TTC549 (cell line): ENCODE results near the gene TTLL12.

Experiments used
- FAIRE-seq: peaks from 2 replicates; lab custom pipeline; 2012; peaks lifted over from hg19 to GRCh38; lab: Jason Lieb, UNC

Gene TTLL12

DNA sequence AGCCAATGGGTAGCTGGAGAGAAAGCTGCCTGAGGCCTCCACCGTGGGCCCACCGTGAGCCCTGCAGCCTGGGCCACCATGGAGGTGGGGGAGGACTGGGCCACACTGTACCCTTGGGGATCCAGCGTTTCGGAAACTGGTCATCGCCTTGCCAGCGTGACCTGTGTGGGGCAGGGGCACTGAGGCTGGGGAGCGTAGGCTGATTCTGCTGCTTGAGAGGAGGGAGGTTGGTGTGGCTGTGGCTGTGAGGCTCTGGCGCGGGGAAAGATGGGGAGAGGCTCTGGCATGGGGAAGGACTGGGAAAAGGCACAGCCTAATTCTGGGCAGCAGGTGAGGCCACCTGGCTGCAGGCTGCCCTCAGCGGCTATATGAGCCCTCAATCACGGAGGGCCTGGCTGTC is 12.6 kb upstream of the TTLL12 start:
- no peak for FAIRE-seq

DNA sequence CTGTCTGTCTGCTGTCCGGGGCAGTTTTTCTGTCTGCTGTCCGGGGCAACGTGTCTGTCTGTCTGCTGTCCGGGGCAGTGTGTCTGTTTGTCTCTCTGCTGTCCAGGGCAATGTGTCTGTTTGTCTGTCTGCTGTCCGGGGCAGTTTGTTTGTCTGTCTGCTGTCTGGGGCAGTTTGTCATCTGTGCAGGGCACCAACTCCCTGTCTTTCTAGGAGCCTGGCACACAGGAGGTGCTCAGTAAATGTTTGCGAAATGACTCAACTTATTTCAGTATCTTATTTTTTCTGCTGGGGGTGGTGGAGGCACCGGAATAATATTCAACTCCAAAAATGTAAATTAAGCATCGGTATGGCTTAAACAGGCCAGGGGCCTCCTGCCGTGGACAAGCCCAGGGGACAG is 12.0 kb upstream of the TTLL12 start:
- no peak for FAIRE-seq

DNA sequence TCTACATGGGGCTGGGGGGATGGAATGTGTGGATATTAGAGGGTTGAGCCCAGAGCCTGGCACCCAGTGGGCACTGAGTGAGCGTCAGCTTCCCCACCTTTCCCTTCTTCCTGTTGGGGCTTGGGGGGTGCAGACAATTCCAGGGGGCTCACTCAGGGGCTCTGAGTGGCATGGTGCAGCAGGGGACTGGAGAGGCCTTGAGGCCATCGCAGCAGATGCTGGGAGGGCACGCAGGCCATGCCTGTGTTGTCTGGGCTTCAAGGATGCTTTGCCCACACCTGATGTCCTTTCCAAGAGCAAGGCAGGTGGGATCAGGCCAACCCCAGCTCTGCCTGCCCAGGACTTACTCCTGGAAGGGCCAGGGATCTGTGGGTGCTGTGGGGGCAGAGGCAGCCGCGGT is 11.2 kb upstream of the TTLL12 start:
- no peak for FAIRE-seq

DNA sequence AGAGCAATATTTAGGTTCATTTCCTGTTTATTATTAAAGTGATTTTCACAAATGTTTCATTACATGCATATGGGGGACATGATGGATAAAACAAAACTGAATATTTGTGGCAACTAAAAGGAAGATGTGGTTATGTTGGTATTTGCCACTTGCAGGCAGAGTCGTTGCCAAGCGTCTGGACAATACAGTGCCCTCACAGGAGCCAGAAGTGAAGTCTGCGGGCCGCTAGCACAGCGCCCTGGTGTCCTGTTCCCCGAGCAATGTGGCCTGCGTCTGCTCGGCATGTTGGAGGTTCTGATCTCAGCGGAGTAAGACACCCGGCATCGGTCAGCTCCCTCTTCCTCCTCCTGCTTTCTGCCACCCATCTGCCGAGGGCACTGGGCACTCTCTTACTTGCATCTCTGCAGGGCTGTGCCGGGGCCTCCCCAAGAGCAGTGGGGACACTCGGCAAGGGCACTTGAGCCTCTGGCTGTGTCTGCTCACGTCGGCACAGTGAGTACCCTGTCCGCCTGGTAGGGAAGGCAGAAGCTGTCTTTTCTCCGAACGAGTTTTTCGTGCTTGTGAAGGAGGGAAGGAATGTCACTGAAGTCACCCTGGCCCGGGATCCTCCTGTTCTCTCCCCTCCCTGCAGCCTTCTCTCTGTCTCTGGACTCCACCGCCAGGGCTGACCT is 10.5 kb upstream of the TTLL12 start:
- no peak for FAIRE-seq

DNA sequence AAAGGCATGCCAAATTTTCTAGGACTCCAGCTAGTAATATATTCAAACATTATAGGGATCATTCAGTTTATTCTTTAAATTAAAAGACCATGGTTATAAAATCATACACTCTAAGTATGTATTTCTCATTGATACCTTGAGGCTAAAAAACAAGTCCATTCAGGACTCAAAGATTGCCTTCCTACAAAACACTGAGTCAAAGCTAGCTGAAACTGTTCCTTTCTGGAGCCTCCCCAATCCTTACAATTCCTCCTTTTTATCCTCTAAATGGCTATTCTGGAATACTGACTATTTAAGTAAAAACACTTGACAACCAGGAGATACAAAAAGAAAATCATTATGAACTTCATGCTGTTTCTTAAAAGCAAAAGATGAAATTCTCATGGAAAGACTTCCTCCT is 4.9 kb upstream of the TTLL12 start:
- FAIRE-seq = no peak

GRCh38 chr22:43188829-43189545 is 2.1 kb upstream of the TTLL12 start:
- no peak for FAIRE-seq

GRCh38 chr22:43187171-43188099 is 501 bp upstream of the TTLL12 start:
- no peak for FAIRE-seq

GRCh38 chr22:43185860-43186261 is 1.1 kb downstream of the TTLL12 start:
- FAIRE-seq = no peak

DNA sequence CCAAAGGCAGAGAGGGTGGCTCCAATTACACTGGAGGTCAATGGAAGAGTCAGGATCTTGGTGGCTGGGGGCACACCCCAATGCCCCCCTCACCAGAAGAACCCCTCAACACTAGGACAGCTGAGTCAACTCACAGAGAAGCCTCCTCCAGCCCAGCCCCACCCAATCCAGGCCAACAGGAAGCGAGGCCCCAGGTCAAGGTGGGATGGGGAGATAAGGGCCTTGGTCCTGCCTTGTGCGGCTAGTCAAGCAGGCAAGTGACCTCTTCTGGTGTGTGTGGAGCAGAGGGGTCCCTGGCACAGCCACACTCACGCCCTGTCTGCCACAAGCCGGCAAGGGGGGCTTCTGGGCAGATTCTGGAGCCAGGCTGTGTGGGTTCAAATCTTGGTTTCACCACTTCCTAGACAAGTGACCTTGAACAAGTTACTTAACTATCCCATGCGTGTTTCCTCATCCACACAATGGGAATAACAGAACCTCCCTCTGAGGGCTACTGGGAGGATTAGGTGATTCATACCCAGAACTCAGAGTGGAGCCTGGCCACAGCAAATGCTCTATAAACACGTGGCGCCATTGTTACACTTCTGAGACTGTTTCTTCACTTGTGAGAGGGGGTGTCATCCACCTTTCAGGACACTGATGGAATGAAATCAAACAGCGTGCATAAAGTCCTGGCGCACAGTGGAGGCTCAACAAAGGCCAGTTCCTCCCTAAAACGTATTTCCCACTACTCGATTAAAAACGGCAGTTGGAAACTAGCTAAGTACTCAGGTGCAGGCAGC is 3.2 kb downstream of the TTLL12 start:
- no peak for FAIRE-seq

GRCh38 chr22:43182726-43183125 is 4.2 kb downstream of the TTLL12 start:
- FAIRE-seq = no peak

GRCh38 chr22:43182118-43182517 is 4.8 kb downstream of the TTLL12 start:
- no peak for FAIRE-seq

DNA sequence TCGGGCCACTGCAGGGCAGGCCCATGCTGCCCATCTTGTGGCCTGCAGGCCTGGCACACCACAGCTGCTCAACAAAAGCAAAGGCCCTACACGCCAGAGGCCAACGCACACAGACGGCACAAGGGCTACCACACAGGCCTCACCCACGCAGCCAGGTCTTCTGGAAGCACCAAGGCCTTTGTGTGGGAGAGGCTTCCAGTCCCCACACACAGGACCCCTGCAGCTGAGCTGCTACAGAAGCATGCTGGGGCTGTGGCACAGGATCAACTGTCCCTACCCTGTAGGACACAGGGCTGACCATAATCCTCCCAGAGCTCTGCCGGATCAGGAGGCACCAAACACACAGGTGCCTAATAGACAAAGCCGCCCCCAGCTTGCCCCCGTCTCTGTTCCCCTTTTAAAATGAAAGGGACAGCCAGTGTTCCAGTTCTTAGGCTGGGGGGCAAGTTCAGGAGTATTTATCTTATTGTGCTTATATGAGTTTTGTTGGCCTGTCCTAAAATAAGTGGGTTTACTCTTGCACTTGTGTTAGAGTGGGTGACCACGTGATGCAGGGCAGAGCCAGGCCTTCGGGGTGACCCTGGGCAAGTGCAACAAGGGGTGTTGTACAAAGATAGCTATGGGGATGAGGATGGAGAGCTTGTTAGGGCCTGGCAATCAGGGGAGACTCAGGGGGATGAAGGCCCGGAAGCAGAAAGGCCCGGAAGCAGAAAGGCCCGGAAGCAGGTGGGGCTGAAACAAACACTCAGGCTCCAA is 5.4 kb downstream of the TTLL12 start:
- FAIRE-seq = no peak

GRCh38 chr22:43180670-43181069 is 6.3 kb downstream of the TTLL12 start:
- FAIRE-seq = no peak

DNA sequence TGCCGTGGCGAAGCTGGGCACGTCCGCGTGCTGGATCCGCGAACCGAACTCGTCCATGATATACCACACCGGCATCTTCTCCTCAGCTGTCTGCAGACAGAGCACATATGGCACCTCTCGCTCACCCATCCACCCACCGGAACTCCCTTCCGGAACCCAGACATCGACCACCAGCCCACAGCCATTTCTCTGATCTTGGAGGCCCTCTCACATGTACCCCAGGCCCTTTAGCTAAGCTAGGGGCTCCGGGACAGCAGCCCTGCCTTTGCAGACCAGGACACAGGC is 7.1 kb downstream of the TTLL12 start:
- no peak for FAIRE-seq

- no peak for FAIRE-seq
These were observed 7.6 kb downstream of the TTLL12 start for GRCh38 chr22:43179146-43179910.

DNA sequence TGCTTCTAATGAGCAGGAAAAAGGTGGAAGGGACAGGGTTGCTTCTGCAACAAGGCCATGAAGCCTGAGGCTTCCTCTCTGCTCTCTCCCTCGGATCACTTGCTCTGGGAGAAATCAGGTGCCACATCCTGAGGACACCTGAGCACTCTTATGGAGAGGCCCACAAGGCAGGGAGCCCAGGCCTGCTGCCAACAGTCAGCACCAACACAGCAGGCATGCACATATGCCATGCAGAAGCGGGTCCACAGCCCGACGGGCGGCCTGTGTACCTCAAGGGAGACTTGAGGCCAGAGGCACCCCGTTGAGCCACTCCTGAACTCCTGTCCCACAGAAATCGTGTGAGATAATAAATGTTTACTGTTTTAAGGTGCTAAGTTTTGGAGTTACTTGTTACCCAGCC is 9.5 kb downstream of the TTLL12 start:
- no peak for FAIRE-seq

DNA sequence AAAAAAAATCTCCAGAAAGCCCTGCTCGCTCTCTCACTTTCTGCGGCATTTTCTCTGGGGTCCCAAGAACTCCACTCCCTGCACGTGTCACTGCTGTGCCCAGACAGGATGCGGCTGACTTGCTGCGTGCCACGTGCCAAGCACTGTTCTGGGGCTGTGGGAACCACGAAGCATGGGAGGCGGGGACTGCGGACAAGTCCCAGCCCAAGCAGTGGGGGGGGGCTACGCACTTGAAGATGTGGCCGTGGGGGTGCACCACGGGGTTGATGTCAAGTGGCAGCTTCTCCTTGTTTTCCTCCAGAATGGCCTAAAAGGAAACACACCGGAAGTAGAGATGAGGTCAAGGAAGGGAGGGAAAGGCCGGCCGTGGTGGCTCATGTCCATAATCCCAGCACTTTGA is 10.8 kb downstream of the TTLL12 start:
- no peak for FAIRE-seq

GRCh38 chr22:43174941-43175531 is 11.9 kb downstream of the TTLL12 start:
- FAIRE-seq = no peak

DNA sequence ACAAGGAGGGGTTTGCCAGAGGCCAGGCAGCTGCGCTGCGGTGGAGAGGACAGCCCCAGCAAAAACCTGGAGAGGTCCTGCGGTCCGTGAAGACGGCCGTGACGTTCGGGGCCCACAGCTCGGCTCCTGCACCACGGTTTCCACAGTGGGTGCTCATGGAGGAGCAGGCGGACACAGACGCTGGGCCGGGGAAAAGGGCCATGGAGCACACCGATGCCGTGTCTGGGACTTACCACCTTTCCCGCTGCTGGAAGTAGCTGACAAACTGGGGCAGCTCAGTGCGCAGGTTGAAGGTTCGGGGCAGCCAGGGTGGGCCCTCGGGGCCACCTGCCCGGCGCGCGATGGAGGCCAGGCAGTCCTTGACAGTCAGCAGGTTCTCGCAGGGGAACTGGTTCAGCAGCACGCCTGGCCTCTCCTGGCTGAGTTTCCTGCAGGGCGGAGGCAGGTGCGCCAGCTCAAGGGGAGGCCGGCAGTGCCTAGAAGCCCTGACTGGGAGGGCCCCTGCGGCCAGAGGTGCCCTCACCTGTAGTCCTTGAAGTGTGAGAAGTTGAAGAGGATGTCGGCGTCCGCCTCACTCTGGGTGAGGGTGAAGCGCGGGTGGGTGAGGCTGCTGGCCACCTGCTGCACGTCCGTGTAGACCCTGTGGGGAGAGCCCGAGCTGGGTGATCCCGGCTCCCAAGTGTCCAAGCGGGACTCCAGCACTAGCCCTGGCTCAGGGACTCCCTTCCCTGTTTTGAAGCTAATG is 12.8 kb downstream of the TTLL12 start:
- no peak for FAIRE-seq

GRCh38 chr22:43173566-43173965 is 13.4 kb downstream of the TTLL12 start:
- no peak for FAIRE-seq
